K562 (cell line): Measurements from ENCODE around the gene FNBP1.

ENCODE experiments used
- HDAC2 ChIP-seq: fragments of 450-650 bp; IDR thresholded peaks from 2 replicates; pipeline ENCODE4 v1.6.1; 2016; ENCODE audit warnings: mild to moderate bottlenecking
- SAFB2 ChIP-seq: fragments of 200-400 bp; formaldehyde crosslinking; IDR thresholded peaks from 2 replicates; pipeline ENCODE4 v1.6.1; 2018; ENCODE audit warnings: borderline replicate concordance, low read length, low read depth, moderate library complexity; ENCODE audit not compliant: severe bottlenecking
- SIN3A ChIP-seq, 2 experiments: fragments of 150-350 bp in 1 of 2; IDR thresholded peaks; 2 replicates each; pipeline ENCODE4 v1.6.1; 2011 to 2016; ENCODE audit warnings: borderline replicate concordance in 2 of 2, low read depth in 2 of 2, low read length in 2 of 2, mild to moderate bottlenecking in 2 of 2, moderate library complexity in 2 of 2; ENCODE audit not compliant: control insufficient read depth in 1 of 2
- STAT6 ChIP-seq: sonication (generic); formaldehyde crosslinking; IDR thresholded peaks from 2 replicates; pipeline ENCODE4 v1.8.1; 2023; ENCODE audit warnings: mild to moderate bottlenecking, missing genetic modification reagents
- TEAD2 ChIP-seq: fragments of 450-650 bp; IDR thresholded peaks from 2 replicates; pipeline ENCODE4 v1.6.1; 2016; ENCODE audit warnings: missing genetic modification characterization, control low read depth, missing compliant biosample characterization
- ZNF586 ChIP-seq: fragments of 450-650 bp; formaldehyde crosslinking; conservative IDR thresholded peaks from 2 replicates; pipeline ENCODE4 v1.4.0; 2020; ENCODE audit warnings: mild to moderate bottlenecking, moderate library complexity
- TF ChIP-seq, protein P1 (sequence below), 3 experiments: IDR thresholded peaks in 2 of 3; conservative IDR thresholded peaks in 1 of 3; 2 replicates each; pipeline ENCODE4 v1.5.1; 2011 to 2012; ENCODE audit warnings: low read length in 3 of 3, mild to moderate bottlenecking in 3 of 3, control low read depth in 2 of 3, improper control_type of control experiment in 1 of 3, inconsistent platforms in 1 of 3, low read depth in 1 of 3, mixed read lengths in 1 of 3, moderate library complexity in 1 of 3; ENCODE audit not compliant: insufficient read depth in 2 of 3

GRCh38 chr9:130078547-130078946 is 35.6 kb upstream of the FNBP1 start:
- TF ChIP-seq SAFB2: no peak
- no peak for TF ChIP-seq TEAD2 (tag)
- no peak for TF ChIP-seq ZNF586
- TF ChIP-seq, protein P1, sequence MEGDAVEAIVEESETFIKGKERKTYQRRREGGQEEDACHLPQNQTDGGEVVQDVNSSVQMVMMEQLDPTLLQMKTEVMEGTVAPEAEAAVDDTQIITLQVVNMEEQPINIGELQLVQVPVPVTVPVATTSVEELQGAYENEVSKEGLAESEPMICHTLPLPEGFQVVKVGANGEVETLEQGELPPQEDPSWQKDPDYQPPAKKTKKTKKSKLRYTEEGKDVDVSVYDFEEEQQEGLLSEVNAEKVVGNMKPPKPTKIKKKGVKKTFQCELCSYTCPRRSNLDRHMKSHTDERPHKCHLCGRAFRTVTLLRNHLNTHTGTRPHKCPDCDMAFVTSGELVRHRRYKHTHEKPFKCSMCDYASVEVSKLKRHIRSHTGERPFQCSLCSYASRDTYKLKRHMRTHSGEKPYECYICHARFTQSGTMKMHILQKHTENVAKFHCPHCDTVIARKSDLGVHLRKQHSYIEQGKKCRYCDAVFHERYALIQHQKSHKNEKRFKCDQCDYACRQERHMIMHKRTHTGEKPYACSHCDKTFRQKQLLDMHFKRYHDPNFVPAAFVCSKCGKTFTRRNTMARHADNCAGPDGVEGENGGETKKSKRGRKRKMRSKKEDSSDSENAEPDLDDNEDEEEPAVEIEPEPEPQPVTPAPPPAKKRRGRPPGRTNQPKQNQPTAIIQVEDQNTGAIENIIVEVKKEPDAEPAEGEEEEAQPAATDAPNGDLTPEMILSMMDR (IDR thresholded peaks at IDR 0.05 in 2 of 3, conservative IDR thresholded peaks at IDR 0.05 in 1 of 3; ENCODE audit: insufficient read depth in 2 of 3, low read depth in 1 of 3, low read length in 3 of 3): no peak
- TF ChIP-seq HDAC2: no peak
- TF ChIP-seq STAT6 (CRISPR knock-in tag): no peak
- no peak for TF ChIP-seq SIN3A (IDR thresholded peaks at IDR 0.05; ENCODE audit: borderline replicate concordance in 2 of 2, control insufficient read depth in 1 of 2, low read depth in 2 of 2, low read length in 2 of 2)
